Neural crest cell (in vitro differentiated cells): ENCODE results near the gene ARIH2. TPM values are rescaled to one million over a fixed set of nuclear protein-coding genes. Genes with fewer than 3 reads are reported as not detected.
A peak's percentile ranks its signal among the peaks of the same experiment; 100 is the strongest.
"Not testable (repeated sequence)": the region's sequence is repeated elsewhere in the genome, so short reads cannot be mapped to it uniquely, and the experiment has no call there.

Source experiments
- DNase-seq: peaks from one replicate; pipeline ENCODE4 v3.0.0; 2021; ENCODE audit warnings: low read depth, mixed read lengths, low spot score
- H3K27ac Mint-ChIP-seq: one replicate; pipeline ENCODE4 v1.8.0; 2021; ENCODE audit warnings: mild to moderate bottlenecking, mixed read lengths; ENCODE audit not compliant: unreplicated experiment
- H3K27me3 Mint-ChIP-seq: 2 replicates; pipeline ENCODE4 v1.8.0; 2021; ENCODE audit warnings: low read depth, mild to moderate bottlenecking, mixed read lengths
- H3K36me3 Mint-ChIP-seq: 2 replicates; pipeline ENCODE4 v1.8.0; 2021; ENCODE audit warnings: low read depth, mild to moderate bottlenecking, mixed read lengths
- H3K4me1 Mint-ChIP-seq: 2 replicates; pipeline ENCODE4 v1.8.0; 2021; ENCODE audit warnings: mixed read lengths
- H3K4me3 Mint-ChIP-seq: one replicate; pipeline ENCODE4 v1.8.0; 2021; ENCODE audit warnings: mild to moderate bottlenecking, mixed read lengths
- H3K9me3 Mint-ChIP-seq: 2 replicates; pipeline ENCODE4 v1.8.0; 2021; ENCODE audit warnings: mixed read lengths
- CTCF ChIP-seq: fragments of 200-600 bp; sonication (generic); conservative IDR thresholded peaks from 2 replicates; pipeline ENCODE4 v1.5.0; 2021; ENCODE audit warnings: antibody characterized with exemption, mild to moderate bottlenecking
- total RNA-seq: library from RNA; stranded (reverse); gene quantifications from 2 replicates; pipeline ENCODE4 v1.2.1, GENCODE V29; 2021

ARIH2 gene
- total RNA-seq, 1 donor from 2014 or later = 91.7 TPM

- H3K4me3 Mint-ChIP-seq = peak overlapping the region; percentile 100
- H3K4me1 Mint-ChIP-seq = peaks cover 26% of the 10 kb centered on the region
- no peaks in the 10 kb centered on the region for H3K9me3 Mint-ChIP-seq
- peaks cover 10% of the 10 kb centered on the region for H3K36me3 Mint-ChIP-seq
- no peak for TF ChIP-seq CTCF
- no peak overlapping the region for H3K27ac Mint-ChIP-seq
- peaks cover 3% of the 10 kb centered on the region for H3K27me3 Mint-ChIP-seq
- no peak for DNase-seq
These were observed 87.4 kb downstream of the ARIH2 start for GRCh38 chr3:49005998-49006397.

GRCh38 chr3:49006408-49007067 is 87.9 kb downstream of the ARIH2 start:
- H3K4me3 Mint-ChIP-seq = peak overlapping the region; percentile 100
- DNase-seq = no peak
- H3K36me3 Mint-ChIP-seq = peaks cover 10% of the 10 kb centered on the region
- peak overlapping the region; percentile 100 for H3K27ac Mint-ChIP-seq
- TF ChIP-seq CTCF = no peak
- no peaks in the 10 kb centered on the region for H3K9me3 Mint-ChIP-seq
- peaks cover 26% of the 10 kb centered on the region for H3K4me1 Mint-ChIP-seq
- peaks cover 3% of the 10 kb centered on the region for H3K27me3 Mint-ChIP-seq

- Mint-ChIP-seq H3K9me3 (no peaks in the 10 kb centered on the region), H3K4me1 (peaks cover 26% of the 10 kb centered on the region), H3K36me3 (peaks cover 10% of the 10 kb centered on the region), H3K4me3 (peak within 1 kb of the TSS; percentile 100), H3K27me3 (peaks cover 3% of the 10 kb centered on the region), H3K27ac (peak within 1 kb of the TSS; percentile 100)
- peak; percentile 47 for TF ChIP-seq CTCF
- peak; percentile 93 for DNase-seq
These were observed 88.6 kb downstream of the ARIH2 start, which contains the start of gene WDR6 for GRCh38 chr3:49007068-49007770. WDR6 (plus strand) TSS chr3:49007391; CDS start chr3:49007432, 41 bp downstream.

GRCh38 chr3:49007771-49008528 is 89.3 kb downstream of the ARIH2 start:
- peak overlapping the region; percentile 100 for H3K27ac Mint-ChIP-seq
- H3K4me1 Mint-ChIP-seq = peaks cover 26% of the 10 kb centered on the region
- H3K9me3 Mint-ChIP-seq = no peaks in the 10 kb centered on the region
- H3K4me3 Mint-ChIP-seq = peak overlapping the region; percentile 100
- peaks cover 10% of the 10 kb centered on the region for H3K36me3 Mint-ChIP-seq
- DNase-seq = peak; percentile 72
- no peak for TF ChIP-seq CTCF
- peaks cover 3% of the 10 kb centered on the region for H3K27me3 Mint-ChIP-seq

GRCh38 chr3:49008627-49009026 is 90.0 kb downstream of the ARIH2 start:
- Mint-ChIP-seq H3K27ac (peak overlapping the region; percentile 86), H3K4me3 (peak overlapping the region; percentile 100), H3K4me1 (peaks cover 26% of the 10 kb centered on the region)
- H3K36me3 Mint-ChIP-seq, DNase-seq, H3K9me3 Mint-ChIP-seq, H3K27me3 Mint-ChIP-seq: not testable (repeated sequence)
